ENCODE data around the gene RASEF.

RASEF gene

GRCh38 chr9:83071626-83072025, 8.7 kb upstream of the RASEF start:
- Histone ChIP-seq H3F3A (ENCODE audit: insufficient read depth) (no peaks in the 10 kb centered on the region), H3K27me3 (ENCODE audit: low read length) (no peaks in the 10 kb centered on the region), H3K9me2 (replicated peaks; ENCODE audit: insufficient read depth, low read length) (no peaks in the 10 kb centered on the region), H3K4me2 (ENCODE audit: low read depth, low read length, poor library complexity, severe bottlenecking) (no peak overlapping the region), H4K20me1 (ENCODE audit: low read depth, low read length) (no peaks in the 10 kb centered on the region), H3K79me2 (ENCODE audit: insufficient read depth, low read length) (no peaks in the 10 kb centered on the region), H3K36me3 (ENCODE audit: low read length) (no peaks in the 10 kb centered on the region), H3K9me3 (ENCODE audit: insufficient read depth, low read length) (no peaks in the 10 kb centered on the region), H3K27ac (ENCODE audit: low read depth, low read length) (no peak overlapping the region), H3K9ac (ENCODE audit: low read length) (no peak overlapping the region), H2AFZ (ENCODE audit: low read depth, low read length, severe bottlenecking) (no peak overlapping the region), H3K4me3 (ENCODE audit: insufficient read depth, low read length, poor library complexity, severe bottlenecking) (no peak overlapping the region)
- TF ChIP-seq CTCF (IDR thresholded peaks at IDR 0.05; ENCODE audit: insufficient read depth, low read length, poor library complexity, severe bottlenecking) (no peak), EZH2phosphoT487 (conservative IDR thresholded peaks at IDR 0.05; ENCODE audit: low read length) (no peak)

DNA sequence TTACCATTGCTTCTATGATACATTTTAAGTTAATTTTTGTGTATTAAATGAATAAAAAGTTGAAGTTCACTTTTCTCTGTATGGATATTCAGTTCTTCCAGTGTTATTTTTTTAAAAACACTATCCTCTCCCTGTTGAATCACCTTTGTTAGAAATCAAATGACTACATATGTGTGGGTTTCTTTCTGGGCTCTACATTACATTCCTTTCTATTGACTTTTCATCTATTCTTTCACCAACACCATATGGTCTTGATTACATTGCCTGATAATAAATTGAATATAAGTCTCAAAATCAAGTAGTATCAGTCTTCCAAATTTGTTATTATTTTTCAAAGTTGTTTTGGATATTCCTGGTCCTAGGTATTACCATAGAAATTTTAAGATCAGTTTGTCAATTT, 7.3 kb upstream of the RASEF start:
- no peaks in the 10 kb centered on the region for H3K36me3 ChIP-seq (ENCODE audit: low read length)
- no peak overlapping the region for H2AFZ ChIP-seq (ENCODE audit: low read depth, low read length, severe bottlenecking)
- H3K27me3 ChIP-seq (ENCODE audit: low read length) = no peaks in the 10 kb centered on the region
- H3K9me3 ChIP-seq (ENCODE audit: insufficient read depth, low read length) = no peaks in the 10 kb centered on the region
- H4K20me1 ChIP-seq (ENCODE audit: low read depth, low read length) = no peaks in the 10 kb centered on the region
- no peak overlapping the region for H3K4me3 ChIP-seq (ENCODE audit: insufficient read depth, low read length, poor library complexity, severe bottlenecking)
- H3K4me2 ChIP-seq (ENCODE audit: low read depth, low read length, poor library complexity, severe bottlenecking) = no peak overlapping the region
- no peak overlapping the region for H3K9ac ChIP-seq (ENCODE audit: low read length)
- TF ChIP-seq EZH2phosphoT487 (conservative IDR thresholded peaks at IDR 0.05; ENCODE audit: low read length) (no peak), CTCF (IDR thresholded peaks at IDR 0.05; ENCODE audit: insufficient read depth, low read length, poor library complexity, severe bottlenecking) (no peak)
- no peaks in the 10 kb centered on the region for H3K9me2 ChIP-seq (replicated peaks; ENCODE audit: insufficient read depth, low read length)
- no peaks in the 10 kb centered on the region for H3K79me2 ChIP-seq (ENCODE audit: insufficient read depth, low read length)
- no peaks in the 10 kb centered on the region for H3F3A ChIP-seq (ENCODE audit: insufficient read depth)
- H3K27ac ChIP-seq (ENCODE audit: low read depth, low read length) = no peak overlapping the region

GRCh38 chr9:83069651-83070050, 6.7 kb upstream of the RASEF start:
- H3K9ac ChIP-seq (ENCODE audit: low read length) = no peak overlapping the region
- H3K79me2 ChIP-seq (ENCODE audit: insufficient read depth, low read length) = no peaks in the 10 kb centered on the region
- H3K9me2 ChIP-seq (replicated peaks; ENCODE audit: insufficient read depth, low read length) = no peaks in the 10 kb centered on the region
- no peaks in the 10 kb centered on the region for H3K9me3 ChIP-seq (ENCODE audit: insufficient read depth, low read length)
- H3K4me2 ChIP-seq (ENCODE audit: low read depth, low read length, poor library complexity, severe bottlenecking) = no peak overlapping the region
- TF ChIP-seq CTCF (IDR thresholded peaks at IDR 0.05; ENCODE audit: insufficient read depth, low read length, poor library complexity, severe bottlenecking) = no peak
- no peaks in the 10 kb centered on the region for H3K36me3 ChIP-seq (ENCODE audit: low read length)
- H4K20me1 ChIP-seq (ENCODE audit: low read depth, low read length) = no peaks in the 10 kb centered on the region
- H2AFZ ChIP-seq (ENCODE audit: low read depth, low read length, severe bottlenecking) = no peak overlapping the region
- no peak overlapping the region for H3K4me3 ChIP-seq (ENCODE audit: insufficient read depth, low read length, poor library complexity, severe bottlenecking)
- H3K27ac ChIP-seq (ENCODE audit: low read depth, low read length) = no peak overlapping the region
- H3F3A ChIP-seq (ENCODE audit: insufficient read depth) = no peaks in the 10 kb centered on the region
- H3K27me3 ChIP-seq (ENCODE audit: low read length) = no peaks in the 10 kb centered on the region

GRCh38 chr9:83068414-83068813, 5.5 kb upstream of the RASEF start:
- no peak overlapping the region for H3K9ac ChIP-seq (ENCODE audit: low read length)
- TF ChIP-seq CTCF (IDR thresholded peaks at IDR 0.05; ENCODE audit: insufficient read depth, low read length, poor library complexity, severe bottlenecking) (no peak), EZH2phosphoT487 (conservative IDR thresholded peaks at IDR 0.05; ENCODE audit: low read length) (no peak)
- no peak overlapping the region for H2AFZ ChIP-seq (ENCODE audit: low read depth, low read length, severe bottlenecking)

More at GRCh38 chr9:83068414-83068813, 5.5 kb upstream of the RASEF start:
- H4K20me1 ChIP-seq (ENCODE audit: low read depth, low read length) = no peaks in the 10 kb centered on the region
- no peaks in the 10 kb centered on the region for H3K9me2 ChIP-seq (replicated peaks; ENCODE audit: insufficient read depth, low read length)
- no peak overlapping the region for H3K4me3 ChIP-seq (ENCODE audit: insufficient read depth, low read length, poor library complexity, severe bottlenecking)
- no peaks in the 10 kb centered on the region for H3F3A ChIP-seq (ENCODE audit: insufficient read depth)
- no peaks in the 10 kb centered on the region for H3K9me3 ChIP-seq (ENCODE audit: insufficient read depth, low read length)
- no peaks in the 10 kb centered on the region for H3K79me2 ChIP-seq (ENCODE audit: insufficient read depth, low read length)
- no peaks in the 10 kb centered on the region for H3K27me3 ChIP-seq (ENCODE audit: low read length)
- no peak overlapping the region for H3K4me2 ChIP-seq (ENCODE audit: low read depth, low read length, poor library complexity, severe bottlenecking)
- no peaks in the 10 kb centered on the region for H3K36me3 ChIP-seq (ENCODE audit: low read length)
- no peak overlapping the region for H3K27ac ChIP-seq (ENCODE audit: low read depth, low read length)

Data from SU-DHL-6 (cell line).